ENCODE data around the gene ING5. TPM values are rescaled to one million over a fixed set of nuclear protein-coding genes. Genes with fewer than 3 reads are reported as not detected.
A peak's percentile ranks its signal among the peaks of the same experiment; 100 is the strongest.
"Not testable (repeated sequence)": the region's sequence is repeated elsewhere in the genome, so short reads cannot be mapped to it uniquely, and the experiment has no call there.

ING5 gene
- total RNA-seq, 2 donors from 2014 or later = 36.9 to 41.6 TPM

DNA sequence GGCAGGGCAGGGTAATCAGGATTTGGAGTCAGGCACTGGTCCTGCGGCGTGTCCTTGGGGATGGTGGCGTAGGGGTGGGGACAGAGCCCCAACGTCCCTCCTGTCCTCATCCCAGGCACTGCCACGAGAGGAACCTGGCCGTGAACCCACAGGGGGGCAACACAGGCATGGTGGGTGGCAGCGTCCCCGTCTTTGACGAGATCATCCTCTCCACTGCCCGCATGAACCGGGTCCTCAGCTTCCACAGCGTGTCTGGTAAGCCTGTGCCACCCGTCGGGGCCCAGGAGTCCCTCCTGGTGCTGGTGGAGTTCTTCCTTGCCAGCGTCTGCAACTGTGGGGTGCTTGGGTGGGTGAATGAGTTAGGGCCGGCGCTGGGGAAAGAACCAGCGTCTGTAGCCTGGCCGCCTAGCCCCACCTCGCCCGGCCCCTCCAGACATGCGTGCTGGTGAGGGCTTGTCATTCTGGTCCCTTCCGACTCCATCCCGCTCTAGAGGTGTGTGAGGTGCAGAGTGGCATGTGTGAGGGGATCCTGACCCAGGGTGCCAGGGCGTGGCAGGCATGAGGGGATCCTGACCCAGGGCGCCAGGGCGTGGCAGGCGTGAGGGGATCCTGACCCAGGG is 40.6 kb downstream of the ING5 start:
- no peak for DNase-seq (ENCODE audit: low spot score in 2 of 2)
- no peaks in the 10 kb centered on the region for H3K9me3 Mint-ChIP-seq
- ATAC-seq = no peak
- no peak overlapping the region for H3K27ac Mint-ChIP-seq
- H3K36me3 Mint-ChIP-seq = peaks cover 8 to 26% of the 10 kb centered on the region in 2 donors

DNA sequence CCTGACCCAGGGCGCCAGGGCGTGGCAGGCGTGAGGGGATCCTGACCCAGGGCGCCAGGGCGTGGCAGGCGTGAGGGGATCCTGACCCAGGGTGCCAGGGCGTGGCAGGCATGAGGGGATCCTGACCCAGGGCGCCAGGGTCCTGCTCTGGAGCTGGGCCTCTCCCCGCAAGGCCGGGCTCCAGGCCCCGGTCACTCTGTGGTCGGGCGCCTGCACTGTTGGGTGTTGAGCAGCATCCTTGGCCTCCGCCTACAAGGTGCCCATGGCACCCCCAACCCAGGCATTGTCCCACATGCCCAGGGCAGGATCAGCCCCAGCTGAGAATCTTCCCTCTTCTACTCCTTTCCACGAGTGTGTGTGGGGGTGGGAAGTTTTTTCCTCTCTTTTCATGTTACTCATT is 41.2 kb downstream of the ING5 start:
- not testable (repeated sequence) for H3K9me3 Mint-ChIP-seq; DNase-seq (ENCODE audit: low spot score in 2 of 2); ATAC-seq
- peaks cover 8 to 26% of the 10 kb centered on the region in 2 donors for H3K36me3 Mint-ChIP-seq
- peak overlapping the region in 1 of 2 donors; percentile 82 for H3K27ac Mint-ChIP-seq

DNA sequence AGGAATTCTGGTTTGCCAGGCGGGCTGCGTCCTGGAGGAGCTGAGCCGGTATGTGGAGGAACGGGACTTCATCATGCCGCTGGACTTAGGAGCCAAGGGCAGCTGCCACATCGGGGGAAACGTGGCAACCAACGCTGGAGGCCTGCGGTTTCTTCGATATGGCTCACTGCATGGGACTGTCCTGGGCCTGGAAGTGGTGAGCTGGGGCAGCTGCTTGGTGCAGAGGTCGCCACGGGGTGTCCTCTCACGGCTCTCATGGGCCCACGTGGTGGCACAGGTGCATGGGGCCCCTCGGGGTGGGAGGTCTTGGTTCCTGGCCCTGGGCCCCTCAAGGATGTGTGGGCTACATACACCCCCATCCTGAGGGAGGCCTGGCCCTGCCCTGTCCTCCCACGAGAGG is 41.8 kb downstream of the ING5 start:
- ATAC-seq (no peak), DNase-seq (ENCODE audit: low spot score in 2 of 2) (no peak)
- H3K9me3 Mint-ChIP-seq = no peaks in the 10 kb centered on the region
- peaks cover 8 to 24% of the 10 kb centered on the region in 2 donors for H3K36me3 Mint-ChIP-seq
- peak overlapping the region in 1 of 2 donors; percentile 82 for H3K27ac Mint-ChIP-seq

DNA sequence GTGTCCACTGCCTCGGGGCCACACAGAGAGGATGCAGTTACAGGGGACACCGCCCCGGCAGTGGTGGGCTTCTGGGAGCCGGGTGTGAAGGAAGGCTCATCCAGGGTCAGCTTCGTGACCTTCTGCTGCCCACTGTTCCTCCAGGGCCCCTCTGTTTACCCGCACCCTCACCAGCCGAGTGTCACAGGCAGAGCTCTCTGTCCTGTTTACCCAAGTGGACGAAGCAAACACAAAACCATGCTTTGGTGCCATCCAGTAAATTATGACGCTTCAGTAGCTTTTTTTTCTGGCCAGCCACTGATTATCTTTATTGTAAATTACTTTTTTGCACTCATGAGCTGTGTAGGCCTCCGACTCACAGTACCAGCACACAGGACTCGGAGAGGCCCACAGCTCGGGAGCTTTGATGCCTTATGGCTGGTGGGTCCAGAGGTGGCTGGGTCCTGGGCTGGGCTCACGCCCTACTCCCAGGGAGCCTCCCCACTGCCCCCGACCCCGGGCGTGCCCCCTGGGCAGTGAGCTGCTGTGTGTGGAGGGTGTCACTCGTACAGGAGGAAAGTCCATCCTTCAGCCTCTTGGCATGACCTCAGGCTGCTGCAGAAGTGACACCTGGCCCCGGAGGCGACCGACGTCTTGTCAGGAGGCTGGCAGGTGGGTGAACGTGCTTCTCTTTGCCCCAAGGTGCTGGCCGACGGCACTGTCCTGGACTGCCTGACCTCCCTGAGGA is 42.4 kb downstream of the ING5 start:
- ATAC-seq (no peak), DNase-seq (ENCODE audit: low spot score in 2 of 2) (no peak)
- H3K27ac Mint-ChIP-seq = no peak overlapping the region
- peaks cover 8 to 22% of the 10 kb centered on the region in 2 donors for H3K36me3 Mint-ChIP-seq
- H3K9me3 Mint-ChIP-seq = no peaks in the 10 kb centered on the region

DNA sequence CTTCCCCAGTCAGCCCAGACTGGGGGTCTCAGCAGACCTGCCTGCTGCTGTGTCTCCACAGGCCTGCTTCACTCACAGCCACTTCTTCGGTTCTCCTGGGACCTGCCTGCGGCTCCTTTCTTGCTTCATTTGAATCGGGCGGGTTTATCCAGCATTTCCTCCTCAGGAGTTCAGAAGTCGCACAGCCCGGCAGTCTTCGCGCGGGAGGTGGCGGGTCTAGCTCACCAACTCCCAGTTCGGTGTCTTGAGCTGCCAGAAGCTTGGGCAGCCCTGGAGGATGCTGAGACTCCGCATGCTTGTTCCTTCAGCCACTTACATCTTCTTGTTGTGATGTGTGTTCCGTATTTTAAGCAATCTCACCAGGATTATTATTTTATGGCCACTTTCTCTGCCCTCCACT is 43.4 kb downstream of the ING5 start:
- Mint-ChIP-seq H3K27ac (no peak overlapping the region), H3K9me3 (no peaks in the 10 kb centered on the region), H3K36me3 (peaks cover 12 to 22% of the 10 kb centered on the region in 2 donors)
- ATAC-seq (no peak), DNase-seq (ENCODE audit: low spot score in 2 of 2) (no peak)

DNA sequence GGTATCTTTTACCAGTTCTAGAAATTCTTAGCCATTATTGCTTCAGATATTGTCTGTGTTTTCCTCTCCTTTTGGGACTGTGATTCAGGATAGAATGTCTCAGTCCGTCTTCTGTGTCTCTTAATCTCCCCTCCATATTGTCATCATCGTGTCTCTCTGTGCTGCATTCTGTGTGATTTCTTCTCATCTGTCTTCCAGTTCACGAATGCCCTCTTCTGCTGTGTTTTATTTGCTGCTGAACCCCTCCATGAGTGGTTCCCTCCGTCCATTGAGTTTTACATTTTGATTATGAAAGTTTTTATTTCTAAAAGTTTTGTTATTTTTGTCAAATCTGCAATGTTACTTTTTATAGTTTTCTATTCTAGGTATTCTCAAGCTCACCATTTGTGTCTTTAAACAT is 44.2 kb downstream of the ING5 start:
- H3K9me3 Mint-ChIP-seq = no peaks in the 10 kb centered on the region
- H3K27ac Mint-ChIP-seq = no peak overlapping the region
- H3K36me3 Mint-ChIP-seq = peaks cover 12 to 22% of the 10 kb centered on the region in 2 donors
- ATAC-seq (no peak), DNase-seq (ENCODE audit: low spot score in 2 of 2) (no peak)

DNA sequence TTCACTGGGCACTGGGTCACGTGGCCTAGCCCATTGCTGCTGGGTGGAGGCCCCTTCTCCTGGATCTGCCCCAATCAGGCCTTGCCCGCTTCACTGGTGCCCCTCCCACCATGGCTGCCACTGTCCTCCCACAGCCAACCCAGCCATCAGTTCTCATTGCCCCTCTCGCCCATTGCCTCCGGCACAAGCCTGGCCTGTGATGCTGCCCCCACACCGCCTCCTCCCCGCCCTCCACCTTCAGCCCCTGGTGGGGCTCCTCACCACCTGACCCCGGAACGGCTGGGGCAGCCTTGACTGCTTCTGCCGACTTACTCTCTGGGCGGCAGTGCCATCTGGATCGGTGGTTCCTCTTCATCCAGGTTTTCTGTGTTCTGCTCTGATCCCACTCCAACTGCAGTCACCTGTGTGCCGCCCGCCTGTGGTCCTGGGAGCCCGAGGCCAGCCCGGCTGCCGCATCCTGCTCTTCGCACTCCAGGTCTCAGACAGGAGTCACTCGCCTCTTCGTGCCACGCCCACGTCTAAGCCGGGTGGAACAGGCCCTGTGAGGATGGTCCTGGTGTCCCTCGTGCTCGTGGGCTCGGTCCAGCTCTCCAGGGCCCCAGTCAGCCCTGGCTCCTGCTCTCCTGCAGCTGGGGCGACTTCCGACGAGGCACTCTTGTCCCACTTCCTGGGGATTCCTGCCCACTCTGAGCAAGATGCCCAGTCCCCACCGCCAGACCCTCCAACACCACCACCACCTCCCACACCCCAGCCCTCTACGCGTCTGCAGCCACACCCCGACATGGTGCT is 46.8 kb downstream of the ING5 start:
- H3K36me3 Mint-ChIP-seq = peaks cover 12 to 22% of the 10 kb centered on the region in 2 donors
- no peak for DNase-seq (ENCODE audit: low spot score in 2 of 2)
- H3K9me3 Mint-ChIP-seq = no peaks in the 10 kb centered on the region
- no peak for ATAC-seq
- no peak overlapping the region for H3K27ac Mint-ChIP-seq

DNA sequence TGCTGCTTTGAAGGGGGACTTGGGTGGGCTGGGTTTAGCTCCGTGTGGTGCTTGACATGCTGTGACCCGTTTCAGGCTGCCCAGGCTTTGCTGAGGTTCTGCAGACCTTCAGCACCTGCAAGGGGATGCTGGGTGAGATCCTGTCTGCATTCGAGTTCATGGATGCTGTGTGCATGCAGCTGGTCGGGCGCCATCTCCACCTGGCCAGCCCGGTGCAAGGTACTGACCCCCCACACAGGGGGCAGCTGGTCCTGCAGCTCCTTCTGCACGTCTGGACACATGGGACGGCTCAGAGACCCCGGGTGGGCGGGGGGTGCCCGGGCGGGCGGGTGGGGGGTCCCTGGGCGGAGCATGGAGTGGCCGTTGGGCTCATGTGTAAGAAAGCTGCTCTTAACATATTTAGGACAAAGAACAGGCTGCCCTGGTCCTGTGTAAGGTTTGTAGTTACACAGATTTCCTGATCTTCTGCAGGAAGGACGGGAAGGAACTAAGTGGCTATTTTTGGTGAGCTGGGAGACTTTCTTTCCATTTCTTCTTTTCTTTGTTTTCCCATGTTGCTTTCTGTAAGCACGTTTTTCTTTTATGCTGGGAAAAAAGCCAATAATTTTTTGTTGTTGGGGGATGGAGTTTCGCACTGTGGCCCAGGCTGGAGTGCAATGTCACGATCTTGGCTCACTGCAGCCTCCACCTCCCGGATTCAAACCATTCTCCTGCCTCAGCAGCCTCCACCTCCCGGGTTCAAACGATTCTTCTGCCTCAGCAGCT is 48.4 kb downstream of the ING5 start:
- Mint-ChIP-seq H3K36me3 (peaks cover 12 to 15% of the 10 kb centered on the region in 2 donors), H3K27ac (no peak overlapping the region), H3K9me3 (no peaks in the 10 kb centered on the region)
- ATAC-seq (no peak), DNase-seq (ENCODE audit: low spot score in 2 of 2) (no peak)

DNA sequence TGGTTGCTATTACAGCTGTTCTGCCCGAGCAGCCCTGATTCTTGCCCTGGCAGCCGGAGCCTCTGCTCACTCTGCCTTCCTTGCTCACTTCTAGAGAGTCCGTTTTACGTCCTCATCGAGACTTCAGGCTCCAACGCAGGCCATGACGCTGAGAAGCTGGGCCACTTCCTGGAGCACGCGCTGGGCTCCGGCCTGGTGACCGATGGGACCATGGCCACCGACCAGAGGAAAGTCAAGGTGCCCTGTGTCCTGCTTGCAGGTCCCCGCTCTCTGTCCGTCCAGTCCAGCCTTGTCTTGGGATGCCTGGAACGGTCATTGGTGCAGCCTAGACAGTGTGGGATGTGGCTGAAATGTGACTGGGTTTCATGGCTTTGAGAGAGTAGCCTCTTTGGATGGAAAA is 49.3 kb downstream of the ING5 start:
- no peaks in the 10 kb centered on the region for H3K9me3 Mint-ChIP-seq
- H3K27ac Mint-ChIP-seq = no peak overlapping the region
- ATAC-seq = no peak

DNA sequence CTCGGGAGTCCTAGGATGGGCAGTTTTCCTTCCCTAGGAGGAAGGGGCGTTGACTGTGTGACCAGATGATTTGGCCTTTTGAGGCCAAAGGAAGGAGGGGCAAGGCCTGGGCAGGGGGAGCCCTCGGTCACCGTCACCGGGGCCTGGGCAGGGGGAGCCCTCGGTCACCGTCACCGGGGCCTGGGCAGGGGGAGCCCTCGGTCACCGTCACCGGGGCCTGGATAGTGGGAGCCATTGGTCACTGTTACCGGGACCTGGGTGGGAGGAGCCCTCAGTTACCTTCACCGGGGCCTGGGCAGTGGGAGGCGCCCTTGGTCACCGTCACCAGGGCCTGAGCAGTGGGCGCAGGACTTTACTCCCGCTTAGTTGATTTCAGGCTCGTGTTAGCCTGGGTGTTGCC is 49.9 kb downstream of the ING5 start:
- no peaks in the 10 kb centered on the region for H3K9me3 Mint-ChIP-seq
- H3K27ac Mint-ChIP-seq = no peak overlapping the region
- peaks cover 4 to 5% of the 10 kb centered on the region in 2 donors for H3K36me3 Mint-ChIP-seq
- ATAC-seq = no peak
- no peak for DNase-seq (ENCODE audit: low spot score in 2 of 2)

More for the DNA sequence above, 49.3 kb downstream of the ING5 start:
- no peak for DNase-seq (ENCODE audit: low spot score in 2 of 2)
- H3K36me3 Mint-ChIP-seq = peaks cover 5 to 6% of the 10 kb centered on the region in 2 donors

DNA sequence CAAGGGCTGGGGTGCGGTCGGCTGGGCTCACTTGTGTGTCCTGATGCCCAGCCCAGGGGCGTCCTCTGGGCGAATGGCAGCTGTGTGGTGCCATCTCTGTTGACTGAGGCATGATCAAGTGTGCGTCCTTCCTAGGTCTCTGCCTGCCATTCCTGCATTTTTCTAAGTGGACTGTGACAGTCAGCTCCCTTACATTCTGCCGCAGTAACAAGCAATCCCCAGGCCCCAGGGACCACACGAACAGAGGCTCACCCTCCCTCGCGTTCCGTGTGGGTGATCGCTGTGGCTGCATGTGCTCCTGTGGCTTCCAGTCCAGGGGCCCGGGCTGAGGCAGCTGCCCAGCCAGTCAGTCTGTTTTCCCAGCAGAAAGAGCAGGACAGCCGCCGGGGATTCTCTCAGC is 50.4 kb downstream of the ING5 start:
- DNase-seq (ENCODE audit: low spot score in 2 of 2) (no peak), ATAC-seq (no peak)
- peaks cover 1 to 4% of the 10 kb centered on the region in 2 donors for H3K36me3 Mint-ChIP-seq
- no peaks in the 10 kb centered on the region for H3K9me3 Mint-ChIP-seq
- H3K27ac Mint-ChIP-seq = no peak overlapping the region

DNA sequence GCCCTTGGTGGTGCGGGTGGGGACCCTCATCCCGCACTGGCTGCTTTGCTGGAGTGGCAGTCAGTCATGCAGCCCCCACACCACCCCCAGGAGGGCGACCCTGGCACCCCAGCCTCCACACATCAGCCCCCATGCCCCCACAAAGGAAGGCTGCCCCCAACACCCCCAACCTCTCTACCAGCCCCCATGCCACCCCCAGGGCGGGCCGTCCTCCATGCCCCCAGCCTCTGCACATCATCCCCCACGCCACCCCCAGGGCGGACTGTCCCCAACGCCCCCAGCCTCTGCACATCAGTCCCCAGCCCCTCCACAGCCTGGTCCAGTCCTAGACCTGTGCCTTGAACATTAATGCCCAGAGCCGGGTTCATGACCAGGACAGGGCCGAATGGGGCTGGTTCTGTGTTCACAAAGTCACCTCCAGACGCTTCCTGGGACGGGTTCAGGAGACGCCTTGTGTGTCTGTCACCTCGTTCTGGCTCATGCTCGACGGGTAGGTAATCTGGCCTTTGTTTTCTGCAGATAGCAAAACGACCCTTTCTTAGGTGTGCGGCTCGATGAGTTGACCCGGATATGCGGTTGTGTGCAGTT is 50.9 kb downstream of the ING5 start:
- Mint-ChIP-seq H3K9me3 (no peaks in the 10 kb centered on the region), H3K27ac (peak overlapping the region; percentile 77 to 79), H3K36me3 (peaks cover 0 to 4% of the 10 kb centered on the region in 2 donors)
- DNase-seq (ENCODE audit: low spot score in 2 of 2) = no peak
- ATAC-seq = no peak

DNA sequence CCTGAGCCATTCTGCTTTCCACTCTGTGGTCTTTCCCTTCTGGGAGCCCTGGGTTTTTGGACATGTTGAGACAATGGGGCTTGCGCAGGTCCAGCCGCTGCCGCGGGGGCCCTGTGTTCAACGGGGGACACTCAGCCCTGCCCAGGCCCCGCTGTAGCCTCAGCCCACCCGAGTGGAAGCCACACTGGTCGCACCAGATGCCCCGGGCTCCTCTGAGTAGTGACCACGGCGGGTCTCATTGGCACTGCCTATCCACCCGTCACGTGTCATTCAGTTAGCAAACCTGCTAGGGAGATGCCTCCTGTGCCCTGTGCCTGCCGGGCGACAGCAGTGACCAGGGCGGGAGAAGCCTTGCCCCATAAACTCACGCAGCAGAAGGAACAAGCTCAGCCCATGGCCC is 51.7 kb downstream of the ING5 start:
- peak overlapping the region; percentile 77 to 79 for H3K27ac Mint-ChIP-seq
- ATAC-seq = no peak

DNA sequence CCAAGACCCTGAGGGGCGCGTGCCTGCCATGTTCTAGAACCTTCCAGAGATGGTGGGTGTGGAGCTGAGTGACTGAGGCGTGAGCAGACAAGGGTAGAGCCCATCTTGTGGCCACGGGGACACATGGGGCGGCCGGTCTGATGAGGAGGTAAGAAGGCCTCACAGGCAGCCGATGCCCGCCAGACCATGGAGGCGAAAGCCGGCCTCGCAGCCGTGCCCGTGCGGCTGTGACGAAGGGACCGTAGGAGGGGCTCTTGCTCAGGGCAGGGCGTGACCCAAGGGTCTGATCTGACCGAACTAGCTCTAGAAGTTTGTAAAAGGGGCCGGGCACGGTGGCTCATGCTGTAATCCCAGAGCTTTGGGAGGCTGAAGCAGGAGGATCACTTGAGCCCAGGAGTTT is 52.2 kb downstream of the ING5 start:
- ATAC-seq (no peak), DNase-seq (ENCODE audit: low spot score in 2 of 2) (no peak)
- Mint-ChIP-seq H3K36me3 (peaks cover 0 to 4% of the 10 kb centered on the region in 2 donors), H3K27ac (peak overlapping the region in 1 of 2 donors; percentile 44), H3K9me3 (no peaks in the 10 kb centered on the region)

More for the DNA sequence above, 51.7 kb downstream of the ING5 start:
- Mint-ChIP-seq H3K36me3 (peaks cover 0 to 4% of the 10 kb centered on the region in 2 donors), H3K9me3 (no peaks in the 10 kb centered on the region)
- DNase-seq (ENCODE audit: low spot score in 2 of 2) = no peak

DNA sequence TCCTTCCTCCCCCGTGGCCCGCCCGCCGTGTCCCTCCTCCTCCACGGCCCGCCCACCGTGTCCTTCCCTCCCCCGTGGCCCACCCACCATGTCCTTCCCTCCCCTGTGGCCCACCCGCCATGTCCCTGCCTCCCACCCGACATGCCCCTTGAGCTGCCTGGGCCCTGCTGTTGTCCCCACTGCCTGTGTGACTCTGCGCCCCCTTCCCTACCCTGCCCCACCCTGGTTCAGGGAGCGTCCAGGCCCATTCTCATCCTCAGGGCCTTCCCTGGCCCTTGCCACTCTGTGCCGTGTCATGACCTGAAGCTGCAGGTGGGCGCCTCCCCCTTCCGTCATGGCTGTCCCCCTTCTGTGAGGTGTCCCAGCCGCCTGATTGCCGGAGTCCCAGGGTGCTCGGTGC is 53.3 kb downstream of the ING5 start:
- DNase-seq (ENCODE audit: low spot score in 2 of 2) (no peak), ATAC-seq (no peak)
- no peaks in the 10 kb centered on the region for H3K9me3 Mint-ChIP-seq
- peaks cover 0 to 8% of the 10 kb centered on the region in 2 donors for H3K36me3 Mint-ChIP-seq
- peak overlapping the region in 1 of 2 donors; percentile 44 for H3K27ac Mint-ChIP-seq

DNA sequence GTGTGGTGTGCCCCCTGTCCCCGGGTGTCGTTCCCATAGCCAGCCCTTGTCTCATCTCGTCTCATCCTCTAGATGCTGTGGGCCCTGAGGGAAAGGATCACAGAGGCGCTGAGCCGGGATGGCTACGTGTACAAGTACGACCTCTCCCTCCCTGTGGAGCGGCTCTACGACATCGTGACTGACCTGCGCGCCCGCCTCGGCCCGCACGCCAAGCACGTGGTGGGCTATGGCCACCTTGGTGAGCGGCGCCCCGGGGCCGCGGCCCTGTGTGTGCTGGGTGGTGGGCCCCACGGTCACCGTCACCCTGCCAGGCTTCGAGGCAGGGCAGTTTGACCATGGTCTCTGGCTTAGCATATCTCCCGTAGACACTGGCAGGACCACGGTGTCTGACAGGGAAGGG is 53.9 kb downstream of the ING5 start:
- Mint-ChIP-seq H3K27ac (no peak overlapping the region), H3K9me3 (no peaks in the 10 kb centered on the region), H3K36me3 (peaks cover 2 to 11% of the 10 kb centered on the region in 2 donors)
- DNase-seq (ENCODE audit: low spot score in 2 of 2) = no peak
- ATAC-seq = no peak

Measured in activated naive CD4-positive, alpha-beta T cell treated with anti-CD3 and anti-CD28 coated beads, Interleukin-2, amount 50 U/mL, for 72 hours (primary cell).